Fibroblast of lung (primary cell): ENCODE measurements around the gene ABCF2.

ENCODE experiments used
- EZH2 ChIP-seq: IDR thresholded peaks from 2 replicates; pipeline ENCODE4 v1.5.1; 2012; ENCODE audit warnings: low read length, control low read depth, mild to moderate bottlenecking; ENCODE audit errors: missing control alignments
- TF ChIP-seq, protein P1 (sequence below), 2 donors: IDR thresholded peaks in 1 of 2; conservative IDR thresholded peaks in 1 of 2; 1 replicate in 1 of 2; 2 replicates in 1 of 2; pipeline ENCODE4 v1.5.1; 2011 to 2012; ENCODE audit warnings: low read length in 2 of 2, control low read depth in 1 of 2, inconsistent platforms in 1 of 2, low read depth in 1 of 2, mild to moderate bottlenecking in 1 of 2

DNA sequence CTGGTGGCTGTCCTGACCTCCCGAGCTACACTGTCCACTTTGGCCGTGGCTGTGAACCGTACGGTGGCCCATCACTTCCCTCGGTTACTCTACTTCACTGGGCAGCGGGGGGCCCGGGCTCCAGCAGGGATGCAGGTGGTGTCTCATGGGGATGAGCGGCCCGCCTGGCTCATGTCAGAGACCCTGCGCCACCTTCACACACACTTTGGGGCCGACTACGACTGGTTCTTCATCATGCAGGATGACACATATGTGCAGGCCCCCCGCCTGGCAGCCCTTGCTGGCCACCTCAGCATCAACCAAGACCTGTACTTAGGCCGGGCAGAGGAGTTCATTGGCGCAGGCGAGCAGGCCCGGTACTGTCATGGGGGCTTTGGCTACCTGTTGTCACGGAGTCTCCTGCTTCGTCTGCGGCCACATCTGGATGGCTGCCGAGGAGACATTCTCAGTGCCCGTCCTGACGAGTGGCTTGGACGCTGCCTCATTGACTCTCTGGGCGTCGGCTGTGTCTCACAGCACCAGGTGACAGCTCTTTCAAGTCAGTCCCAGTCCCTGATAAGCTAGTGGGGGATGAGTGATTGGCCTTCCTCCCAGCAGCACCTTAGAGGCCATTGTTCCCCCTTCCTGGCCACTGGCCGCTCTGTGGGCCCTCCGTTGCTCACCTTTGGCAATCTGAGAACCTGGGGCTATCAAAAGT is 8.2 kb upstream of the ABCF2 start:
- TF ChIP-seq, protein P1, sequence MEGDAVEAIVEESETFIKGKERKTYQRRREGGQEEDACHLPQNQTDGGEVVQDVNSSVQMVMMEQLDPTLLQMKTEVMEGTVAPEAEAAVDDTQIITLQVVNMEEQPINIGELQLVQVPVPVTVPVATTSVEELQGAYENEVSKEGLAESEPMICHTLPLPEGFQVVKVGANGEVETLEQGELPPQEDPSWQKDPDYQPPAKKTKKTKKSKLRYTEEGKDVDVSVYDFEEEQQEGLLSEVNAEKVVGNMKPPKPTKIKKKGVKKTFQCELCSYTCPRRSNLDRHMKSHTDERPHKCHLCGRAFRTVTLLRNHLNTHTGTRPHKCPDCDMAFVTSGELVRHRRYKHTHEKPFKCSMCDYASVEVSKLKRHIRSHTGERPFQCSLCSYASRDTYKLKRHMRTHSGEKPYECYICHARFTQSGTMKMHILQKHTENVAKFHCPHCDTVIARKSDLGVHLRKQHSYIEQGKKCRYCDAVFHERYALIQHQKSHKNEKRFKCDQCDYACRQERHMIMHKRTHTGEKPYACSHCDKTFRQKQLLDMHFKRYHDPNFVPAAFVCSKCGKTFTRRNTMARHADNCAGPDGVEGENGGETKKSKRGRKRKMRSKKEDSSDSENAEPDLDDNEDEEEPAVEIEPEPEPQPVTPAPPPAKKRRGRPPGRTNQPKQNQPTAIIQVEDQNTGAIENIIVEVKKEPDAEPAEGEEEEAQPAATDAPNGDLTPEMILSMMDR (conservative IDR thresholded peaks at IDR 0.05 in 1 of 2, IDR thresholded peaks at IDR 0.05 in 1 of 2; ENCODE audit: low read depth in 1 of 2, low read length in 2 of 2): no peak
- TF ChIP-seq EZH2: no peak
